ENCODE measurements around the gene PEX13.

DNA sequence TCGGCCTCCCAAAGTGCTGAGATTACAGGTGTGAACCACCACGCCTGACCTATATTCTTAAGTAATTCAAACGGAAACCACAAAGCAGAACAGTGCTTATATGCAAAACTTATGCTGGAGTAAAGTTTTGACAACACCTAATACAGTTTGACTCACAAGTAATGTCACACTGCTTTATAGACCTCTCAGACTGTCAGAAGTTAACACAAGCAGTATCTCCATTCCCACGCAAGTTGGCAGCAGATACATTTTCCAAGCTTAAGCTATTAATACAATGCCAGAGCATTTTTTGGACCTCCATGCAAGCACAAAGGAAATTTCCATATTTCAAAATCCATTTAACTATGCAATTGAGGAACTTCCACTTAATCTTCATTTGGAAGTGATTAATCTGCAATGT is 27.1 kb downstream of the PEX13 start:
- TF ChIP-seq, protein P1, sequence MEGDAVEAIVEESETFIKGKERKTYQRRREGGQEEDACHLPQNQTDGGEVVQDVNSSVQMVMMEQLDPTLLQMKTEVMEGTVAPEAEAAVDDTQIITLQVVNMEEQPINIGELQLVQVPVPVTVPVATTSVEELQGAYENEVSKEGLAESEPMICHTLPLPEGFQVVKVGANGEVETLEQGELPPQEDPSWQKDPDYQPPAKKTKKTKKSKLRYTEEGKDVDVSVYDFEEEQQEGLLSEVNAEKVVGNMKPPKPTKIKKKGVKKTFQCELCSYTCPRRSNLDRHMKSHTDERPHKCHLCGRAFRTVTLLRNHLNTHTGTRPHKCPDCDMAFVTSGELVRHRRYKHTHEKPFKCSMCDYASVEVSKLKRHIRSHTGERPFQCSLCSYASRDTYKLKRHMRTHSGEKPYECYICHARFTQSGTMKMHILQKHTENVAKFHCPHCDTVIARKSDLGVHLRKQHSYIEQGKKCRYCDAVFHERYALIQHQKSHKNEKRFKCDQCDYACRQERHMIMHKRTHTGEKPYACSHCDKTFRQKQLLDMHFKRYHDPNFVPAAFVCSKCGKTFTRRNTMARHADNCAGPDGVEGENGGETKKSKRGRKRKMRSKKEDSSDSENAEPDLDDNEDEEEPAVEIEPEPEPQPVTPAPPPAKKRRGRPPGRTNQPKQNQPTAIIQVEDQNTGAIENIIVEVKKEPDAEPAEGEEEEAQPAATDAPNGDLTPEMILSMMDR (IDR thresholded peaks at IDR 0.05; ENCODE audit: borderline replicate concordance, extremely low read depth, low read length, poor library complexity, severe bottlenecking) = no peak
- no peak for TF ChIP-seq EZH2 (IDR thresholded peaks at IDR 0.05; ENCODE audit: borderline replicate concordance, low read depth, low read length, severe bottlenecking)

Data from DND-41 (cell line).